K562 (cell line): ENCODE results near the gene MCEE. TPM values are rescaled to one million over a fixed set of nuclear protein-coding genes. Genes with fewer than 3 reads are reported as not detected.

Source experiments
- ATAC-seq: fragments of 200-7000 bp; cut with Tn5 transposase; 3 replicates; pipeline ENCODE4 v1.9.1; 2020; ENCODE audit warnings: moderate library complexity
- BruUV-seq: library from RNA; stranded (reverse); fragments of 400-500 nt; replicated peaks from 2 replicates; lab custom pipeline; 2021; lab: Mats Ljungman, UMichigan
- CTCF ChIA-PET: fragments of 300-600 bp; formaldehyde crosslinking; extraction: SDS; loops from one replicate; lab custom pipeline; 2021; ENCODE audit warnings: low intra/inter-chr PET ratio; lab: Yijun Ruan, JAX
- POLR2A ChIA-PET: fragments of 300-600, 350-650 bp; sonication (Branson Sonifier 250); formaldehyde crosslinking; extraction: SDS; loops from one replicate; lab custom pipeline; 2021; ENCODE audit warnings: antibody characterized with exemption, inconsistent platforms; lab: Yijun Ruan, JAX
- DNase-seq, 4 experiments: peaks; one replicate each; pipeline versions ENCODE4 v3.0.0 to v3.0.0-alpha.2; 2011 to 2018; ENCODE audit warnings: low spot score in 3 of 4, mixed read lengths in 3 of 4; ENCODE audit errors: extremely low read depth in 1 of 4
- FAIRE-seq: peaks from 2 replicates; lab custom pipeline; 2011; peaks lifted over from hg19 to GRCh38; lab: Jason Lieb, UNC
- H2AFZ ChIP-seq: 2 replicates; pipeline ENCODE4 v1.6.0; 2011; ENCODE audit warnings: low read depth, low read length, control low read depth, inconsistent platforms
- H3K27ac ChIP-seq: fragments of 200-600 bp; 3 replicates; pipeline ENCODE4 v1.8.0; 2011; ENCODE audit warnings: low read depth, mild to moderate bottlenecking, control low read depth, inconsistent platforms, low read length, moderate library complexity, mixed read lengths; ENCODE audit errors: extremely low read depth
- H3K27me3 ChIP-seq, 2 experiments: fragments of 300-600 bp in 1 of 2; 2 replicates in 1 of 2; 3 replicates in 1 of 2; pipeline versions ENCODE4 v1.6.0 to v1.8.0; 2011; ENCODE audit warnings: inconsistent platforms in 2 of 2, low read length in 2 of 2, mild to moderate bottlenecking in 1 of 2, mixed read lengths in 1 of 2, moderate library complexity in 1 of 2; ENCODE audit not compliant: control insufficient read depth in 2 of 2, insufficient read depth in 2 of 2
- H3K36me3 ChIP-seq: fragments of 300-600 bp; 3 replicates; pipeline ENCODE4 v1.8.0; 2011; ENCODE audit warnings: mild to moderate bottlenecking, low read length, inconsistent platforms; ENCODE audit not compliant: control insufficient read depth, insufficient read depth
- H3K4me1 ChIP-seq, 2 experiments: fragments of 200-600 bp in 1 of 2; replicated peaks in 1 of 2; 2 replicates in 1 of 2; 3 replicates in 1 of 2; pipeline versions ENCODE4 v1.5.1 to v1.8.0; 2011; ENCODE audit warnings: inconsistent platforms in 2 of 2, low read length in 2 of 2, mild to moderate bottlenecking in 1 of 2, mixed read lengths in 1 of 2, moderate library complexity in 1 of 2; ENCODE audit not compliant: control insufficient read depth in 2 of 2, insufficient read depth in 2 of 2
- H3K4me2 ChIP-seq: 2 replicates; pipeline ENCODE4 v1.6.1; 2011; ENCODE audit warnings: low read length, control low read depth, inconsistent platforms, mixed read lengths; ENCODE audit not compliant: insufficient read depth
- H3K4me3 ChIP-seq: fragments of 200-600 bp; sonication (generic), shearing (Covaris generic); 2 replicates; pipeline ENCODE4 v1.5.1; 2016; ENCODE audit warnings: control low read depth, inconsistent platforms
- H3K79me2 ChIP-seq: fragments of 200-600 bp; 3 replicates; pipeline ENCODE4 v1.8.0; 2011; ENCODE audit warnings: low read length, inconsistent platforms; ENCODE audit not compliant: control insufficient read depth, insufficient read depth
- H3K9ac ChIP-seq, 2 experiments: 2 replicates each; pipeline versions ENCODE4 v1.6.0 to v1.6.1; 2011; ENCODE audit warnings: low read depth in 2 of 2, low read length in 2 of 2, control low read depth in 1 of 2, inconsistent platforms in 1 of 2, mild to moderate bottlenecking in 1 of 2, mixed read lengths in 1 of 2; ENCODE audit not compliant: insufficient read depth in 1 of 2
- H3K9me1 ChIP-seq: one replicate; pipeline ENCODE4 v1.6.0; 2011; ENCODE audit warnings: inconsistent platforms, mild to moderate bottlenecking, low read length, moderate library complexity; ENCODE audit not compliant: control insufficient read depth, insufficient read depth
- H3K9me3 ChIP-seq: replicated peaks from 2 replicates; pipeline ENCODE4 v1.5.1; 2011; ENCODE audit warnings: low read depth, low read length, inconsistent platforms; ENCODE audit not compliant: control insufficient read depth, insufficient read depth
- H4K20me1 ChIP-seq: replicated peaks from 2 replicates; pipeline ENCODE4 v1.6.1; 2011; ENCODE audit warnings: low read length, inconsistent platforms, mixed read lengths; ENCODE audit not compliant: control insufficient read depth, insufficient read depth
- DIDO1 ChIP-seq: fragments of 450-650 bp; IDR thresholded peaks from 2 replicates; pipeline ENCODE4 v1.6.1; 2016; ENCODE audit warnings: low read depth, missing biosample characterization, missing genetic modification characterization
- IRF2 ChIP-seq: sonication (generic); formaldehyde crosslinking; IDR thresholded peaks from 2 replicates; pipeline ENCODE4 v1.8.1; 2022; ENCODE audit warnings: mild to moderate bottlenecking, missing genetic modification reagents
- SMARCE1 ChIP-seq: fragments of 450-650 bp; IDR thresholded peaks from 2 replicates; pipeline ENCODE4 v1.7.1; 2016; ENCODE audit warnings: mild to moderate bottlenecking
- USF1 ChIP-seq: sonication (generic); formaldehyde crosslinking; IDR thresholded peaks from 2 replicates; pipeline ENCODE4 v1.9.0; 2022; ENCODE audit warnings: mild to moderate bottlenecking, missing genetic modification reagents
- WGBS: fragments of 100-300 bp; shearing (Covaris generic); methylation state at CpG from one replicate; pipeline ENCODE4 v1.1.6; 2016; ENCODE audit warnings: low coverage, mixed read lengths; ENCODE audit not compliant: insufficient coverage; ENCODE audit errors: missing lambda C conversion rate; 5-methylcytosine and 5-hydroxymethylcytosine counted together
- in situ Hi-C: fragments of 300-500 bp; cut with MboI; formaldehyde crosslinking; loops from 4 replicates; pipeline ENCODE4 v1.15.0; 2018; ENCODE audit warnings: inconsistent platforms, mixed read lengths
- intact Hi-C: fragments of 100-400 bp; cut with micrococcal nuclease; formaldehyde crosslinking; loops from 2 replicates; pipeline ENCODE4 v1.14.2; 2022
- polyA plus RNA-seq, 8 experiments: library from polyadenylated mRNA; depleted of rRNA in 4 of 8; stranded (reverse) in 5 of 8; unstranded in 3 of 8; fragments of >200 nt; fragmentation: Nextera tagmentation in 2 of 8; fragmentation: Illumina TruSeq in 1 of 8; extraction: Ambion mirVana in 2 of 8; extraction: Trizol in 1 of 8; gene quantifications; 2 replicates each; pipeline versions ENCODE4 v1.2.1 to v1.2.3, GENCODE V29; 2011 to 2014; ENCODE audit warnings: inconsistent platforms in 1 of 8, missing spikeins in 1 of 8
- total RNA-seq, 7 experiments: library from RNA; depleted of rRNA in 6 of 7; stranded (reverse); fragments of >200 nt in 6 of 7; fragmentation: Illumina TruSeq in 2 of 7; extraction: Trizol in 2 of 7; gene quantifications; 2 replicates each; pipeline versions ENCODE4 v1.2.1 to v1.2.3, GENCODE V29; 2011 to 2021; ENCODE audit warnings: low replicate concordance in 1 of 7
- TF ChIP-seq, protein P1 (sequence below): fragments of 250-450 bp; sonication (Bioruptor Pico); IDR thresholded peaks from 2 replicates; pipeline ENCODE4 v1.5.0; 2021; ENCODE audit warnings: mild to moderate bottlenecking, borderline replicate concordance
- TF ChIP-seq, protein P2 (sequence below): sonication (generic); formaldehyde crosslinking; IDR thresholded peaks from 2 replicates; pipeline ENCODE4 v1.8.0; 2022; ENCODE audit warnings: mild to moderate bottlenecking, missing genetic modification reagents, borderline replicate concordance

MCEE gene
- total and polyA plus RNA-seq, 9 of the 15 experiments (the other 6 are each of a cell fraction or from before 2014, with no cell fraction given) = 15.6 to 49.1 (median 24.5) TPM

GRCh38 chr2:71082402-71083252, 47.4 kb downstream of the MCEE start:
- BruUV-seq = no TSS peak
- no peaks in the 10 kb centered on the region for H3K79me2 ChIP-seq
- POLR2A ChIA-PET = interaction anchor here (2.4 kb wide), 1 partner anchor 12 kb away, joined by 10 read pairs; no protein-coding TSS in a partner anchor
- no peaks in the 10 kb centered on the region for H3K27me3 ChIP-seq
- no peak overlapping the region for H3K4me2 ChIP-seq
- H3K27ac ChIP-seq = no peak overlapping the region
- no peaks in the 10 kb centered on the region for H3K36me3 ChIP-seq
- no peaks in the 10 kb centered on the region for H4K20me1 ChIP-seq
- H2AFZ ChIP-seq = no peak overlapping the region
- H3K4me1 ChIP-seq = no peaks in the 10 kb centered on the region; a peak in 1 of 5 replicates
- no peaks in the 10 kb centered on the region for H3K9me1 ChIP-seq
- no peak overlapping the region for H3K4me3 ChIP-seq
- DNase-seq (no peak), ATAC-seq (no peak), FAIRE-seq (no peak)
- intact Hi-C loops (no loop called here), in situ Hi-C loops (no loop called here)
- CTCF ChIA-PET = no interaction called here
- H3K9ac ChIP-seq = no peak overlapping the region
- whole genome bisulfite sequencing = 47% methylated on average over 5 of the region's 5 CpGs
- H3K9me3 ChIP-seq = no peaks in the 10 kb centered on the region
- TF ChIP-seq IRF2 (no peak), USF1 (CRISPR knock-in tag) (no peak), SMARCE1 (no peak), DIDO1 (tag) (no peak)
- TF ChIP-seq, protein P1, sequence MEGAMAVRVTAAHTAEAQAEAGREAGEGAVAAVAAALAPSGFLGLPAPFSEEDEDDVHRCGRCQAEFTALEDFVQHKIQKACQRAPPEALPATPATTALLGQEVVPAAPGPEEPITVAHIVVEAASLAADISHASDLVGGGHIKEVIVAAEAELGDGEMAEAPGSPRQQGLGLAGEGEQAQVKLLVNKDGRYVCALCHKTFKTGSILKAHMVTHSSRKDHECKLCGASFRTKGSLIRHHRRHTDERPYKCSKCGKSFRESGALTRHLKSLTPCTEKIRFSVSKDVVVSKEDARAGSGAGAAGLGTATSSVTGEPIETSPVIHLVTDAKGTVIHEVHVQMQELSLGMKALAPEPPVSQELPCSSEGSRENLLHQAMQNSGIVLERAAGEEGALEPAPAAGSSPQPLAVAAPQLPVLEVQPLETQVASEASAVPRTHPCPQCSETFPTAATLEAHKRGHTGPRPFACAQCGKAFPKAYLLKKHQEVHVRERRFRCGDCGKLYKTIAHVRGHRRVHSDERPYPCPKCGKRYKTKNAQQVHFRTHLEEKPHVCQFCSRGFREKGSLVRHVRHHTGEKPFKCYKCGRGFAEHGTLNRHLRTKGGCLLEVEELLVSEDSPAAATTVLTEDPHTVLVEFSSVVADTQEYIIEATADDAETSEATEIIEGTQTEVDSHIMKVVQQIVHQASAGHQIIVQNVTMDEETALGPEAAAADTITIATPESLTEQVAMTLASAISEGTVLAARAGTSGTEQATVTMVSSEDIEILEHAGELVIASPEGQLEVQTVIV (CRISPR knock-in tag) = no peak
- TF ChIP-seq, protein P2, sequence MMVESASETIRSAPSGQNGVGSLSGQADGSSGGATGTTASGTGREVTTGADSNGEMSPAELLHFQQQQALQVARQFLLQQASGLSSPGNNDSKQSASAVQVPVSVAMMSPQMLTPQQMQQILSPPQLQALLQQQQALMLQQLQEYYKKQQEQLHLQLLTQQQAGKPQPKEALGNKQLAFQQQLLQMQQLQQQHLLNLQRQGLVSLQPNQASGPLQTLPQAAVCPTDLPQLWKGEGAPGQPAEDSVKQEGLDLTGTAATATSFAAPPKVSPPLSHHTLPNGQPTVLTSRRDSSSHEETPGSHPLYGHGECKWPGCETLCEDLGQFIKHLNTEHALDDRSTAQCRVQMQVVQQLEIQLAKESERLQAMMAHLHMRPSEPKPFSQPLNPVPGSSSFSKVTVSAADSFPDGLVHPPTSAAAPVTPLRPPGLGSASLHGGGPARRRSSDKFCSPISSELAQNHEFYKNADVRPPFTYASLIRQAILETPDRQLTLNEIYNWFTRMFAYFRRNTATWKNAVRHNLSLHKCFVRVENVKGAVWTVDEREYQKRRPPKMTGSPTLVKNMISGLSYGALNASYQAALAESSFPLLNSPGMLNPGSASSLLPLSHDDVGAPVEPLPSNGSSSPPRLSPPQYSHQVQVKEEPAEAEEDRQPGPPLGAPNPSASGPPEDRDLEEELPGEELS (CRISPR knock-in tag) = no peak
